Stimulated activated CD8-positive, alpha-beta memory T cell treated with anti-CD3 and anti-CD28 coated beads, Interleukin-4, amount 100 ng/mL, for 4 hours (primary cell): ENCODE measurements around the gene ROBO4.

ENCODE experiments used
- DNase-seq, 2 donors: peaks; one replicate each; pipeline ENCODE4 v3.0.0-alpha.2; 2020; ENCODE audit warnings: low read depth in 2 of 2, low spot score in 1 of 2

ROBO4 gene

DNA sequence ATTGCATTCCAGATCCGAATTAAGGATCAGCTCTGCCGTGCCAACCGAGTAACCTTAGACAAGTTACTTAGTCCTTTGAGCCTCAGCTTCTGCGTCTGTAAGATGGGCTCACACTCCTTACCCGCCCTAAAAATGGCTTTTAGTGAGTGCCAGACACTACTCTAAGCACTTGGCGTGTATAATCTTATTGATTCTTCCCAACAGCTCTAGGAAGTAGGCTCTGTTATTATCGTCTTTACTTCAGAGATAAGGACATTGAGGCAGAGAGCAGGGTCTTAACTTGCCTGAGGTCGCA, 54.1 kb downstream of the ROBO4 start:
- DNase-seq = no peak

DNA sequence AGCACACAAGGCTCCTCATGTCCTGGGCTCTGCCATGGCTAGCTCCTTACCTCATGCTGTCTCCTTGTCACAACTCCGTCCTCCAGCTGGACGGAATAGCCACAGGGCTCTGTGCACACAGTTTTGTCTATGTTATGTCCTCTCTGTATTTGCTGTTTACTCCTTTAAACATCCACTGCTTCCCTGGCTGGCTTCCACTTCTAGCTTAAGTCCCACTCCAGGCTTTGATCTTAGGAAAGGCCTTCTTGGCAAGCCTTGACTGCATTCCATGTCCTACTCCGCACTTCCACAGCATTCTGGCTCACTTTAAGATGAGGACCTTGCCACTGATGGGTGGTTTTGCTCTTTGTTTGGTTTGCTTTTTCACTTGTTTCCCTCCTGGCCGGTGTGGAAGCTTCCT, 55.4 kb downstream of the ROBO4 start:
- DNase-seq = no peak

DNA sequence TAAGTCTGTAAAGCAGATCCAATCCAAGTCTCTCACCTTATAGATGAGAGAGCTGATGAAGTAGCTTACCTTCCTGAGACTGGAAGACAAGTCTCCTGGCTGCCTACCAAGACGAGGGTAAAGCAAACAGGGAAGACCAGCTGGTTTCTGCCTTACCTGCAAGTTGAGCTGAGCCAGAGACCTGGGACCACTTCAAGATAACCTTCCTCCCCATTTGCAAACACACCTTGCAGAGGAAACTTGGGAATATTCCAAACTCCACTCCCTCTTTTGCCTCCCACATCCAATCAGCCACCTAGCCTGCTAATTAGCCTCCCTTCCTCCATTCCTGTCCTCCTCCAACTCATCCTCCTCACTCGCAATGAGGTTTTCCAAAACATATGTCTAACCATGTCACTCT, 55.8 kb downstream of the ROBO4 start:
- no peak for DNase-seq

DNA sequence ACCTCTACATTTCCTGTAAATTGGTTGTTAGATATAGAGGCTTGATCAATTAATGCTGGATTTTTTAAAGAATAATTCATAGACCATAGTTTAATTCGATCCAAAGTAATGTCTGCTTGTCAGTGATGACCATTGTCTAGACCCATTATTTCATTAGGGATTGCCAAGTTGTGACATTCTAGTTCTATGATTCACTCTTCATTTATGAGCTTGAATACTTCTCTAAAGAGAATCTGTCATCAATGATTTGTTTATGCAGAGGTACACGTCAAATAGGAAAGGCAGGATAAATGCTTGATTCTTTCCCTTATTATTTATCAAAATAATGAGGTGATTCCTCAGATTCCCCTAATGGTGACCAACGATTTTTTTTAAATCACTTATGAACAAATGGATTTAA, 56.5 kb downstream of the ROBO4 start:
- no peak for DNase-seq

DNA sequence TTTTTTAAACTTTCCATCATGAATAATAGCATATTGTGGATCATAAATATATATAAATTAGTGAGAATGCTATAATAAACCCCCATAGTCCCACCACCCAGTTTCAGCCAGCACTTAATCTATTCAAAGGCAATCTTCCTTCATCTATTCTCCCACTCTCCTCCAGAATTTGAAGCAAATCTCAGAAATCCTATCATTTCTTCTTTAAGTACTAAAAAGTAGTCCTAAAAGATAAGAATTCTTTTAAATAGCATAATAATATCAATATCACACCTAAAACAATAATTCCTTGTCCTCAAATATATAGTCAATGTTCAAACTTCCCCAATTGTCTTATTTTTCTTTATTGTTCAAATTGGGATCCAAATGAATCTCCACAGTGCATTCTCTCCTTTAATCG, 57.0 kb downstream of the ROBO4 start:
- DNase-seq = no peak

DNA sequence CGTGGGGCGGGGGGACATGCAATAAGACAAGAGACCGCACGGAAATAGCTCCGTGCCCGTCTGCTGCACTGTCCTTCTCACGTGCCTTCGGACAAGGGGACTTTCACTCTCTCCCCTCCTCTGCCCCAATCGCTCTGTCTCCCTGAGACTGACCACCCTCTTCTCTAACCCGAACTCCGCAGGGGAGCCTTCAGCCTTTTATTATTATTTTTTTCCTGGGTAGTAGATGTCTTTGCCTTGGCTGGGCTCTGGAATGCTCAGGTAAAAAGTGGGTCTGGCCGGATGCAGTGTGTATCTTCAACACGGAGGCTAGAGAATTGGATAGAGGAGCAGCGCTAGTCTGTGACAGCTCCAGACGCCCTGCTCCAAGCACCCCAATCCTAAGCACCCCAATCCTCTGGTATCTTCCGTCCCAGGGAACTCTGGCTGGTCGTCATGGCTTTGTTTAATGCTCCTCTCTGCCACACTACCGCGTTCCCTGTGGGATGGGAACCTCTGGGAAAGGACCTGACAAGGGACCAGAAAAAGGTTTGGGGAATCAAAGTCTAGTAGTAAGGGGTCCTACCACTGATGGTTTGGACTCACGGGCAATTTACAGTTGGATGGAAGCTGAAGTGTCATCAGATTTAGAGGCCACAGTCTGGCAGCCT, 57.6 kb downstream of the ROBO4 start:
- DNase-seq = no peak

DNA sequence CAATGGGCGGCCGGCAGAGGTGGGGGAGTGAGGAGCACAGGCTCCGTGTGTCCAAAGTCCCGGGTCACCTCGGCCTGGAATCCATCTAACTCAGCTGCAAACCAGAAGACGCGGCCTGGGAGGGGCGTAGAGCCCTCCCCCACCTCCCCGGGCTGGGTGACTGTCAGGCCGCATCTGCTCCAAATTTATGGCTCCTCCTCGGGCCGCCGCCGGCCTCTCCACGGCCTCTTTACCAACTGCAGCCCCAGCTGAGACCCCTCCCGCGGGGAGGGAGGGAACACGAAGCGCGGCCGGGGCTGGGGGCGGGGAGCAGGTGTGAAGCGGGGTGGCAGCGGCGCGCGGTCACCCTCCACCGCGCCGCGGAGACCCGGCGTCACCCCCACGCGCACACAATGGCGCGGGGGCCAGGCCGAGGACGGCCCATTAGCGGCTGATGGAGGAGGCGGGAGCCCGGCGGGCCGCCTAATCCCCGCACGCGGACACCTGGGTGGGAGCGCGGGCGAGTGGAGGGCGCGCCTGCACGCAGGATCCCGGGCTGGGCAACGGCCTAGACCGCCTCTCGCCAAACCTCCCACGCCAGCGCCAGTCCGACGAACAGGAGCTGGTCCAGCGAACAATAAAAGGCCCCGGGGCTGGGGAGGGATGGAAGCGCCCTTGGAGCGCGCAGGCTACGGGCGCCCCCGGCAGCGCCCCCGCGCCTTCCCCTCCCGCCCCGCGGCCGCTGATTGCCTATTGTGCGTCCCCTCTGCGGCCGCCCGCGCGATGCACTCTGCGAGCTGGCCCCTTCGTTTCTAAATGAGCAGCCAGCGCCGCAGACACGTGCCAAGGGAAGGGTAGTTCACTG, 58.3 kb downstream of the ROBO4 start:
- no peak for DNase-seq

DNA sequence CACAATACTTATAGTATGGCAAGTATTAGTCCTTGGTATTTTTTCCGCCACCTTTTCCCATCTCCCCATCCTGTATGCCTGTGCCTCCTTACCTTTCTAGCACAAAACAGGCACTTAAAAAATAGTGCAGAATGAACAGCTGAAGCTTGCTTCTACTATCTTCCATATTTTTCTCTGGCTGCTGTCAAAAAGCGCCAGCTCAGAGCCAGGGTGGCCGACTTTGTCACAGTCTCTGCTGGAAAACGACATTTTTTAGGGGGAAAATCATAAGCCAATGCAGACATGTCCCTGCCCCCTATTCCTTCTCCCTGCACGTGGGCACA, 58.9 kb downstream of the ROBO4 start:
- no peak for DNase-seq

DNA sequence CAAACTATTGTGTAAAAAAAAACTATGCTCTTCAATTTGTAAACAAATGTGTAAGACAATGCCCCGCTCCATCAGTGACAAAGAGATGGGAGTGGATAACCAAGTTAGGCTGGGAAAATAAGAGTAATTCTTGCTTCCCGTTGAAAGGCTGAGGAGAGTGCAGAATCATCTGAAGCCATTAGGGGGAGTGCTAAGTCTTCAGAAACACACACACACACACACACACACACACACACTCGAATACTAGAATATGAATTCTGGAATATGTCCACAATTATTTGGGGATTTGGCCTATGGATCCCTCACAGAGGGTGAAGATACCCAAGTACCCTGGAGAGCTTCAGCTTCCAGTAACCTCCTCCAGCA, 60.2 kb downstream of the ROBO4 start:
- DNase-seq = no peak

DNA sequence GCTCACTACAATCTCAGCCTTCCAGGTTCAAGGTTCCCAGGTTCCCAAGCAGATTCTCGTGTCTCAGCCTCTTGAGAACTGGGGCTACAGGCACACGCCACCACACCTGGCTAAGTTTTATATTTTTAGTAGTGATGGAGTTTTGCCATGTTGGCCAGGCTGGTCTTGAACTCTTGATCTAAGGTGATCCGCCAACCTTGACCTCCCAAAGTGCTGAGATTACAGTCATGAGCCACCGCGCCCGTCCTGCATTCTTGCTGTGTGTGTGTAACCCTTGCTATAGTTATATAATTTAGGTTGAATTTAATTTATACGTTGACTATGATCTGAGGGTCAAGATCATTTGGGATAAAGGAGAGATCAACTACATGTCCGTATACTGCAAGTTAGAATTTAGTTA, 61.7 kb downstream of the ROBO4 start:
- DNase-seq = no peak

DNA sequence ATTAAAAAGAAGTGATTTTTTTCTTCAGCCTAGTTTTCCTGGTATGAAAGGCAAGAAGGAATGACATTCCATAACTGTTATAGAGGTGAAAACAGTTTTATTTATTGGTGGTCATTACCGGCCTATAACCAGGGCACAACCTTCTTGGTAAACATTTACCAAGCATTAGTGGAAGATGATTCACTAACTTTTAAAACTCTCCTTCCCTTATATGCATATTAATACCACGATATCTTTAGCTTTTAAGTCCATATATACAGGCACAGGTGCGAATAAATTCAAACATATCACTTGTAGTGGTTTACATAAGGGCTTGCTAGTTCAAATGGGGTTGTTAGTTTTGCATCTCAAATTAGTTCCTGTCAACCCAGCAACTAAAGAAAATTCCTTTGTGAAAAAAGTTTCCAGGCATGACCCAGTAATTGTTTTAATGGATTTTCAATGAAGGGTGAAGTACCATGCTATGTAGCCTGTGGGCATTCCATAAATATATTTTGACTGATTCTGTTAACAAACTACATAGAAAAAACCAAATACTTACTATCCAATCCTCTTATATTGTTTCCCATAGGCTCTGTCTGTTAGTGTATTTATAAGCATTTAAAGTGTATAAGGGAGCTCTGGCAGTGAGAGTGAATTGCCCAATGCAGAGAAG, 63.0 kb downstream of the ROBO4 start:
- no peak for DNase-seq
